IMR-90 (cell line): Measurements from ENCODE around the gene GRAMD2B. TPM values are rescaled to one million over a fixed set of nuclear protein-coding genes. Genes with fewer than 3 reads are reported as not detected.

ENCODE experiments used
- ATAC-seq: fragments of 200-7000 bp; cut with Tn5 transposase; 2 replicates; pipeline ENCODE4 v1.9.1; 2020; ENCODE audit warnings: low read depth, mild to moderate bottlenecking, moderate library complexity
- BruUV-seq: library from RNA; stranded (reverse); fragments of 400-500 nt; replicated peaks from 2 replicates; lab custom pipeline; 2021; lab: Mats Ljungman, UMichigan
- CTCF ChIA-PET: fragments of 300-600 bp; formaldehyde crosslinking; extraction: SDS; loops from one replicate; lab custom pipeline; 2021; ENCODE audit warnings: antibody characterized with exemption; lab: Yijun Ruan, JAX
- POLR2A ChIA-PET: fragments of 300-600 bp; sonication (Branson Sonifier 250); formaldehyde crosslinking; loops from one replicate; lab custom pipeline; 2022; ENCODE audit warnings: antibody characterized with exemption; ENCODE audit not compliant: unreplicated experiment; lab: Charles Lee
- DNase-seq: peaks from one replicate; pipeline ENCODE4 v3.0.0; 2013
- H2AFZ ChIP-seq: replicated peaks from 2 replicates; pipeline ENCODE3; 2013; ENCODE audit warnings: low read length, mild to moderate bottlenecking; ENCODE audit not compliant: poor library complexity
- H2AK5ac ChIP-seq: 2 replicates; pipeline ENCODE4 v1.6.1; 2013; ENCODE audit warnings: low read depth, low read length, inconsistent platforms
- H2AK9ac ChIP-seq: replicated peaks from 2 replicates; pipeline ENCODE3; 2013; ENCODE audit warnings: mild to moderate bottlenecking, low read depth, low read length, moderate library complexity; ENCODE audit not compliant: poor library complexity
- H2BK120ac ChIP-seq: 2 replicates; pipeline ENCODE4 v1.6.1; 2013; ENCODE audit warnings: low read depth, low read length, inconsistent platforms
- H2BK15ac ChIP-seq: 3 replicates; pipeline ENCODE4 v1.6.1; 2013; ENCODE audit warnings: low read depth, low read length, inconsistent platforms
- H2BK20ac ChIP-seq: 2 replicates; pipeline ENCODE4 v1.6.1; 2013; ENCODE audit warnings: low read depth, mild to moderate bottlenecking, inconsistent platforms, low read length, moderate library complexity
- H2BK5ac ChIP-seq: 2 replicates; pipeline ENCODE4 v1.6.1; 2013; ENCODE audit warnings: mild to moderate bottlenecking, low read depth, low read length, inconsistent platforms; ENCODE audit not compliant: poor library complexity, severe bottlenecking
- H3K14ac ChIP-seq: replicated peaks from 2 replicates; pipeline ENCODE4 v1.6.1; 2013; ENCODE audit warnings: low read depth, low read length, inconsistent platforms
- H3K18ac ChIP-seq: 2 replicates; pipeline ENCODE4 v1.6.1; 2013; ENCODE audit warnings: low read depth, low read length, control low read depth
- H3K23ac ChIP-seq: 2 replicates; pipeline ENCODE4 v1.6.1; 2013; ENCODE audit warnings: low read depth, low read length, inconsistent platforms
- H3K27ac ChIP-seq: 2 replicates; pipeline ENCODE4 v1.5.1; 2013; ENCODE audit warnings: mild to moderate bottlenecking, control low read depth, low read length; ENCODE audit not compliant: insufficient read depth
- H3K27me3 ChIP-seq: 2 replicates; pipeline ENCODE4 v1.6.1; 2013; ENCODE audit warnings: low read length; ENCODE audit not compliant: control insufficient read depth, insufficient read depth
- H3K36me3 ChIP-seq: 2 replicates; pipeline ENCODE4 v1.6.1; 2013; ENCODE audit warnings: low read length, mixed read lengths; ENCODE audit not compliant: control insufficient read depth, insufficient read depth
- H3K4ac ChIP-seq: 2 replicates; pipeline ENCODE4 v1.6.1; 2013; ENCODE audit warnings: low read depth, low read length, inconsistent platforms
- H3K4me1 ChIP-seq: 2 replicates; pipeline ENCODE4 v1.6.1; 2013; ENCODE audit warnings: low read length, mixed read lengths; ENCODE audit not compliant: control insufficient read depth, insufficient read depth
- H3K4me2 ChIP-seq: 2 replicates; pipeline ENCODE4 v1.6.1; 2013; ENCODE audit warnings: low read depth, mild to moderate bottlenecking, control low read depth, low read length, moderate library complexity
- H3K4me3 ChIP-seq: 2 replicates; pipeline ENCODE4 v1.5.1; 2013; ENCODE audit warnings: low read depth, mild to moderate bottlenecking, control low read depth, low read length, moderate library complexity; ENCODE audit not compliant: insufficient read depth
- H3K56ac ChIP-seq: 2 replicates; pipeline ENCODE4 v1.6.1; 2013; ENCODE audit warnings: low read length, inconsistent platforms; ENCODE audit not compliant: insufficient read depth; ENCODE audit errors: extremely low read depth
- H3K79me1 ChIP-seq, 2 experiments: 2 replicates each; pipeline ENCODE4 v1.6.1; 2013; ENCODE audit warnings: low read length in 2 of 2, inconsistent platforms in 1 of 2, low read depth in 1 of 2
- H3K9ac ChIP-seq: 2 replicates; pipeline ENCODE4 v1.6.1; 2013; ENCODE audit warnings: low read depth, low read length, control low read depth
- H3K9me1 ChIP-seq: 2 replicates; pipeline ENCODE4 v1.6.1; 2013; ENCODE audit warnings: low read length, inconsistent platforms; ENCODE audit not compliant: insufficient read depth
- H3K9me3 ChIP-seq: 2 replicates; pipeline ENCODE4 v1.6.1; 2013; ENCODE audit warnings: low read length; ENCODE audit not compliant: control insufficient read depth, insufficient read depth
- H4K20me1 ChIP-seq: 2 replicates; pipeline ENCODE4 v1.6.1; 2013; ENCODE audit warnings: low read length, inconsistent platforms; ENCODE audit not compliant: insufficient read depth
- H4K5ac ChIP-seq: 2 replicates; pipeline ENCODE4 v1.6.1; 2013; ENCODE audit warnings: mild to moderate bottlenecking, low read depth, low read length, control low read depth
- H4K8ac ChIP-seq, 2 experiments: 2 replicates each; pipeline ENCODE4 v1.6.1; 2013; ENCODE audit warnings: low read depth in 2 of 2, low read length in 2 of 2, control low read depth in 1 of 2, inconsistent platforms in 1 of 2
- H4K91ac ChIP-seq: 2 replicates; pipeline ENCODE4 v1.6.1; 2013; ENCODE audit warnings: low read depth, low read length, inconsistent platforms; ENCODE audit not compliant: insufficient read depth
- FOS ChIP-seq: fragments of 150-350 bp; IDR thresholded peaks from 2 replicates; pipeline ENCODE4 v1.6.1; 2016; ENCODE audit warnings: low read depth, low read length
- RCOR1 ChIP-seq: IDR thresholded peaks from 2 replicates; pipeline ENCODE4 v1.6.1; 2012; ENCODE audit warnings: mild to moderate bottlenecking, low read length, improper control_type of control experiment; ENCODE audit not compliant: insufficient replicate concordance
- SMC3 ChIP-seq: fragments of 150-350 bp; IDR thresholded peaks from 2 replicates; pipeline ENCODE4 v1.6.1; 2016; ENCODE audit warnings: low read depth, mild to moderate bottlenecking, antibody characterized with exemption, low read length, moderate library complexity
- WGBS, 2 experiments: methylation state at CpG; one replicate each; pipeline versions ENCODE4 v1.1.5 to v1.1.7; 2013; ENCODE audit warnings: missing lambda C conversion rate in 2 of 2; ENCODE audit not compliant: insufficient read length in 1 of 2; ENCODE audit errors: extremely low coverage in 2 of 2; 5-methylcytosine and 5-hydroxymethylcytosine counted together
- dilution Hi-C: fragments of 300-500 bp; cut with HindIII; formaldehyde crosslinking; loops from one replicate; pipeline ENCODE4 v1.14.3; 2018; ENCODE audit warnings: low sequenced_read_pairs; ENCODE audit not compliant: unreplicated experiment
- in situ Hi-C: fragments of 300-500 bp; cut with MboI; formaldehyde crosslinking; loops from 3 replicates; pipeline ENCODE4 v1.14.3; 2019; ENCODE audit warnings: low sequenced_read_pairs, inconsistent platforms, mixed read lengths
- intact Hi-C: fragments of 100-400 bp; cut with micrococcal nuclease; formaldehyde crosslinking; loops from 2 replicates; pipeline ENCODE4 v1.10.0; 2022
- polyA plus RNA-seq, 3 experiments: library from polyadenylated mRNA; depleted of rRNA; stranded (reverse); fragments of >200 nt; gene quantifications; 2 replicates each; pipeline ENCODE4 v1.2.3, GENCODE V29; 2012; ENCODE audit warnings: low replicate concordance in 1 of 3
- total RNA-seq: library from RNA; depleted of rRNA; stranded (reverse); fragments of >200 nt; gene quantifications from 2 replicates; pipeline ENCODE4 v1.2.3, GENCODE V29; 2012

The GRAMD2B gene
- total and polyA plus RNA-seq, 2 of the 4 experiments (the other 2 are of a cell fraction): 13.9 to 20.3 TPM

DNA sequence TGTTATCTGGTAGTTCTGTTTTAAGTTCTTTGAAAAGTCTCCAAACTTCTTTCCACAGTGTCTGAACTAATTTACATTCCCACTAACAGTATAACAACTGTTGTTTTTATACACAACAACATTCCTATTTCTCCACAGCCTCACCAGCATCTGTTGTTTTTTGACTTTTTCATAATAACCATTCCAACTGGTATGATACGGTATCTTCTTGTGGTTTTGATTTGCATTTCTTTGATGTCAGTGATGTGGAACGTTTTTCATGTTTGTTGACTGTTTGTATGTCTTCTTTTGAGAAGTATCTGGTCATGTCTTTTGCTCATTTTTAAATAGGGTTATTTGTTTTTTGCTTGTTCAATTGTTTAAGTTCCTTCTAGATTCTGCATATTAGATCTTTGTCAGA lies 12.6 kb upstream of the GRAMD2B start:
- H3K4me1 ChIP-seq: peaks cover 3% of the 10 kb centered on the region
- intact Hi-C loops: no loop called here
- H3K4me3 ChIP-seq: no peak overlapping the region
- H3K18ac ChIP-seq: no peak overlapping the region
- no peak overlapping the region for H3K4ac ChIP-seq
- H2BK120ac ChIP-seq: no peak overlapping the region
- H3K27me3 ChIP-seq: no peaks in the 10 kb centered on the region
- H3K23ac ChIP-seq: no peak overlapping the region
- no peak for TF ChIP-seq SMC3
- no peak for TF ChIP-seq FOS
- no peak for TF ChIP-seq RCOR1
- H3K79me1 ChIP-seq: no peaks in the 10 kb centered on the region
- dilution Hi-C loops: no loop called here
- H3K4me2 ChIP-seq: no peak overlapping the region
- no TSS peak for BruUV-seq
- no peak overlapping the region for H4K5ac ChIP-seq
- no peak overlapping the region for H3K56ac ChIP-seq
- H3K9me3 ChIP-seq: no peaks in the 10 kb centered on the region
- no peak overlapping the region for H2AK9ac ChIP-seq
- no peak overlapping the region for H3K9ac ChIP-seq
- H3K27ac ChIP-seq: no peak overlapping the region
- ChIA-PET POLR2A (no interaction called here), CTCF (no interaction called here)
- H2BK15ac ChIP-seq: no peak overlapping the region
- DNase-seq: no peak
- H4K8ac ChIP-seq: no peak overlapping the region
- WGBS, 2 experiments: no CpG with 5 or more reads among the region's 2 CpGs
- in situ Hi-C loops: no loop called here
- no peak overlapping the region for H2BK5ac ChIP-seq
- no peak overlapping the region for H2BK20ac ChIP-seq
- no peak for ATAC-seq
- H3K36me3 ChIP-seq: no peaks in the 10 kb centered on the region
- peaks cover 2% of the 10 kb centered on the region; the same call in 1 of the 2 replicates for H3K9me1 ChIP-seq
- no peaks in the 10 kb centered on the region for H4K20me1 ChIP-seq
- H4K91ac ChIP-seq: no peak overlapping the region
- H3K14ac ChIP-seq: no peak overlapping the region
- H2AFZ ChIP-seq: no peak overlapping the region
- H2AK5ac ChIP-seq: no peak overlapping the region
